ENCODE measurements around the gene TDRD15.

TDRD15 gene

DNA sequence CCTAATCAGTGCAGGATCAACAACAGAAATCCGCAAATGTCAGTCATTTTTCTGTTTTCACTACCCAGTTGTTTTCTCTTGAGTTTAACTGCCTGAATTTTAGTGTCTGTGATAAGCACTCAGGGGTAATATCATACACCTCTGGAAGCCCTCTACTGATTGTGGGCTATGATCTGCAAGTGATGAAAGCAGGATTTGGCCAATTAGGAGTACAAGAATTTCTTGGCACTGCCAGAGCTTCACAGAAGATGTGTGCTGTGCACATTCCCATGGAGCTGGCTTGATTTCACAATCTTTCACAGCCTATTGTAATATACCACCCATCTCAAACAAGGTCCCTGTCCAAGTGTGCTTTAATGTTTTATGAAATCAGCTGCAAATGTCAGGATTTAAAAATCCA is 27.3 kb upstream of the TDRD15 start:
- DNase-seq (ENCODE audit: low read depth in 1 of 2, low spot score in 1 of 2): no peak
- TF ChIP-seq, protein P1, sequence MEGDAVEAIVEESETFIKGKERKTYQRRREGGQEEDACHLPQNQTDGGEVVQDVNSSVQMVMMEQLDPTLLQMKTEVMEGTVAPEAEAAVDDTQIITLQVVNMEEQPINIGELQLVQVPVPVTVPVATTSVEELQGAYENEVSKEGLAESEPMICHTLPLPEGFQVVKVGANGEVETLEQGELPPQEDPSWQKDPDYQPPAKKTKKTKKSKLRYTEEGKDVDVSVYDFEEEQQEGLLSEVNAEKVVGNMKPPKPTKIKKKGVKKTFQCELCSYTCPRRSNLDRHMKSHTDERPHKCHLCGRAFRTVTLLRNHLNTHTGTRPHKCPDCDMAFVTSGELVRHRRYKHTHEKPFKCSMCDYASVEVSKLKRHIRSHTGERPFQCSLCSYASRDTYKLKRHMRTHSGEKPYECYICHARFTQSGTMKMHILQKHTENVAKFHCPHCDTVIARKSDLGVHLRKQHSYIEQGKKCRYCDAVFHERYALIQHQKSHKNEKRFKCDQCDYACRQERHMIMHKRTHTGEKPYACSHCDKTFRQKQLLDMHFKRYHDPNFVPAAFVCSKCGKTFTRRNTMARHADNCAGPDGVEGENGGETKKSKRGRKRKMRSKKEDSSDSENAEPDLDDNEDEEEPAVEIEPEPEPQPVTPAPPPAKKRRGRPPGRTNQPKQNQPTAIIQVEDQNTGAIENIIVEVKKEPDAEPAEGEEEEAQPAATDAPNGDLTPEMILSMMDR (IDR thresholded peaks at IDR 0.05; ENCODE audit: insufficient read depth, low read length): no peak
- TF ChIP-seq SPI1 (IDR thresholded peaks at IDR 0.05; ENCODE audit: borderline replicate concordance, low read depth) (no peak), GABPA (IDR thresholded peaks at IDR 0.05; ENCODE audit: low read depth) (no peak), POLR2AphosphoS5 (IDR thresholded peaks at IDR 0.05; ENCODE audit: low read depth) (no peak)
- TF ChIP-seq, protein P2, sequence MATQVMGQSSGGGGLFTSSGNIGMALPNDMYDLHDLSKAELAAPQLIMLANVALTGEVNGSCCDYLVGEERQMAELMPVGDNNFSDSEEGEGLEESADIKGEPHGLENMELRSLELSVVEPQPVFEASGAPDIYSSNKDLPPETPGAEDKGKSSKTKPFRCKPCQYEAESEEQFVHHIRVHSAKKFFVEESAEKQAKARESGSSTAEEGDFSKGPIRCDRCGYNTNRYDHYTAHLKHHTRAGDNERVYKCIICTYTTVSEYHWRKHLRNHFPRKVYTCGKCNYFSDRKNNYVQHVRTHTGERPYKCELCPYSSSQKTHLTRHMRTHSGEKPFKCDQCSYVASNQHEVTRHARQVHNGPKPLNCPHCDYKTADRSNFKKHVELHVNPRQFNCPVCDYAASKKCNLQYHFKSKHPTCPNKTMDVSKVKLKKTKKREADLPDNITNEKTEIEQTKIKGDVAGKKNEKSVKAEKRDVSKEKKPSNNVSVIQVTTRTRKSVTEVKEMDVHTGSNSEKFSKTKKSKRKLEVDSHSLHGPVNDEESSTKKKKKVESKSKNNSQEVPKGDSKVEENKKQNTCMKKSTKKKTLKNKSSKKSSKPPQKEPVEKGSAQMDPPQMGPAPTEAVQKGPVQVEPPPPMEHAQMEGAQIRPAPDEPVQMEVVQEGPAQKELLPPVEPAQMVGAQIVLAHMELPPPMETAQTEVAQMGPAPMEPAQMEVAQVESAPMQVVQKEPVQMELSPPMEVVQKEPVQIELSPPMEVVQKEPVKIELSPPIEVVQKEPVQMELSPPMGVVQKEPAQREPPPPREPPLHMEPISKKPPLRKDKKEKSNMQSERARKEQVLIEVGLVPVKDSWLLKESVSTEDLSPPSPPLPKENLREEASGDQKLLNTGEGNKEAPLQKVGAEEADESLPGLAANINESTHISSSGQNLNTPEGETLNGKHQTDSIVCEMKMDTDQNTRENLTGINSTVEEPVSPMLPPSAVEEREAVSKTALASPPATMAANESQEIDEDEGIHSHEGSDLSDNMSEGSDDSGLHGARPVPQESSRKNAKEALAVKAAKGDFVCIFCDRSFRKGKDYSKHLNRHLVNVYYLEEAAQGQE (IDR thresholded peaks at IDR 0.05; ENCODE audit: insufficient replicate concordance, low read depth): no peak
- H3K27ac ChIP-seq (replicated peaks): no peak overlapping the region

DNA sequence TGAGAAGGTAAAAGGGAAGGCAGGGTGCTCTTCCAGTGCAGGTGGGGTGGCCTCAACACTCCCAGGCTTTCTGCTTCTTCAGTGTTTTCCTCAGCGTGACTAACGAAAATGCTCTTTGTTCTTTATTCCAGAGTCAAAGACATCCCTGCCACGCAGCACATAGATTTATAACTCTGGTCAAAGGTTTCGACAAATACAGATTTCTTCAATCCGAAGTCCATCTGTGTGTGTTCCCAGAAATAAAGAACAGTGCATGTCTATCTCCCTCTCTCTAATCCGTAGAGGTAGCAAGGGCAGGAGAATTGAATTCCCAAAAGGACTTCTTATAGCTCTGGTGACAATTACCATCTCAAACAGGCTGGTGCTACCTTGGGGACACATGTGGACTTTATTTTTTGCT is 26.4 kb upstream of the TDRD15 start:
- TF ChIP-seq, protein P1 (IDR thresholded peaks at IDR 0.05; ENCODE audit: insufficient read depth, low read length): no peak
- TF ChIP-seq, protein P2 (IDR thresholded peaks at IDR 0.05; ENCODE audit: insufficient replicate concordance, low read depth): no peak
- TF ChIP-seq SPI1 (IDR thresholded peaks at IDR 0.05; ENCODE audit: borderline replicate concordance, low read depth): no peak
- no peak for TF ChIP-seq POLR2AphosphoS5 (IDR thresholded peaks at IDR 0.05; ENCODE audit: low read depth)
- TF ChIP-seq GABPA (IDR thresholded peaks at IDR 0.05; ENCODE audit: low read depth): no peak
- H3K4me3 ChIP-seq (replicated peaks; ENCODE audit: insufficient read depth, low read length): no peak overlapping the region
- no peak for DNase-seq (ENCODE audit: low read depth in 1 of 2, low spot score in 1 of 2)
- no peaks in the 10 kb centered on the region for H3K27me3 ChIP-seq (ENCODE audit: insufficient read depth, poor library complexity, severe bottlenecking)
- no peak overlapping the region for H3K27ac ChIP-seq (replicated peaks)

More for the DNA sequence above, 27.3 kb upstream of the TDRD15 start:
- H3K27me3 ChIP-seq (ENCODE audit: insufficient read depth, poor library complexity, severe bottlenecking): no peaks in the 10 kb centered on the region
- H3K4me3 ChIP-seq (replicated peaks; ENCODE audit: insufficient read depth, low read length): no peak overlapping the region

DNA sequence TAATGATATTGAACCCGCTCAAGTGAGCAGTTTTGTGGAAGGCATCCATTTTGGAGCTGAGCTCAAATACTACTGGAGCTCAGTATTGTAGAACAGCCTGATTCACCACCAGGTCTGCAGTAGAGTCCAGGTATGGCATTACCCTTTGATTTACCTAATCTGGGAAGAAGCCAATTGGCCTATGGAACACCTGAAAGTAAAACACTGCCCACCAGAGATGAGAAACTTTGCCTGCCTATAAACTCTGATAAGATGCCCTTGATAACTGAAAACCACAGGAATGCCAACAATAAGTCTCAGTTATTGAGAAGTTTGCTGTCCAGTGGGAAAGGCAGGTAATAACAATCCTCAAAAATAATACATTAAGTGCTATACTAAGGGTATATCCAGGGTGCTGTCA is 25.5 kb upstream of the TDRD15 start:
- Histone ChIP-seq H3K27ac (replicated peaks) (no peak overlapping the region), H3K4me3 (replicated peaks; ENCODE audit: insufficient read depth, low read length) (no peak overlapping the region), H3K27me3 (ENCODE audit: insufficient read depth, poor library complexity, severe bottlenecking) (no peaks in the 10 kb centered on the region)
- TF ChIP-seq, protein P2 (IDR thresholded peaks at IDR 0.05; ENCODE audit: insufficient replicate concordance, low read depth): no peak
- no peak for TF ChIP-seq GABPA (IDR thresholded peaks at IDR 0.05; ENCODE audit: low read depth)
- TF ChIP-seq POLR2AphosphoS5 (IDR thresholded peaks at IDR 0.05; ENCODE audit: low read depth): no peak
- TF ChIP-seq, protein P1 (IDR thresholded peaks at IDR 0.05; ENCODE audit: insufficient read depth, low read length): no peak
- TF ChIP-seq SPI1 (IDR thresholded peaks at IDR 0.05; ENCODE audit: borderline replicate concordance, low read depth): no peak
- no peak for DNase-seq (ENCODE audit: low read depth in 1 of 2, low spot score in 1 of 2)

Measured in HL-60 (cell line).